DOHH2 (cell line): ENCODE data around the gene CCDC34.

Experiments used
- CTCF ChIP-seq: fragments of 200-600 bp; sonication (generic); IDR thresholded peaks from one replicate; pipeline ENCODE4 v1.5.1; 2014; ENCODE audit warnings: antibody characterized with exemption, mild to moderate bottlenecking, low read depth, low read length; ENCODE audit not compliant: poor library complexity, severe bottlenecking
- EZH2phosphoT487 ChIP-seq: fragments of 200-600 bp; sonication (generic); IDR thresholded peaks from 2 replicates; pipeline ENCODE4 v1.6.1; 2017; ENCODE audit warnings: borderline replicate concordance, mild to moderate bottlenecking, antibody characterized with exemption, low read length, moderate library complexity, mixed read lengths

- TF ChIP-seq CTCF (peak; percentile 56), EZH2phosphoT487 (no peak)
These were observed 66.5 kb downstream of the CCDC34 start for GRCh38 chr11:27296497-27296896.
